ENCODE data around the gene TRIP4. TPM values are rescaled to one million over a fixed set of nuclear protein-coding genes. Genes with fewer than 3 reads are reported as not detected.

Gene TRIP4
- total RNA-seq, 1 experiment from 2014 or later = 28.5 TPM

DNA sequence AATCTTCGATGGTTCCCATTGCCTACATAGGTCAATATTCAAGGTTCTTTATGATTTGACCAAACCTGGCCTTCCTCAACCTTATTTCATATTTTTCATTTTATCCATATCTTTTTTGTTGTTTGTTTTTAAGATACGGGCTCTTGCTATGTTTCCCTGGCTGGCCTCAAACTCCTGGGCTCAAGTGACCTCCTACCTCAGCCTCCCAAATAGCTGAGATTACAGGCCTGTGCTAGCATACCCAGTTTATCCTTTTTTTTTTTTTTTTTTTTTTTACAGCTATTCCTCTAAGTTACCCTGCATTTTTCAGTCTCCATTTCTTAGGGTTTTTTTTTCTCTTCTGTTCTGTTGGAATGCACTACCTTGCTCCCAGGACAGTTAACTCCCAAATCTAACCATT is 87.2 kb downstream of the TRIP4 start:
- Mint-ChIP-seq H3K27ac (ENCODE audit: unreplicated experiment) (no peak overlapping the region), H3K36me3 (ENCODE audit: insufficient read depth, unreplicated experiment) (peaks cover 35% of the 10 kb centered on the region), H3K4me1 (ENCODE audit: low read depth, unreplicated experiment) (no peaks in the 10 kb centered on the region), H3K27me3 (ENCODE audit: unreplicated experiment) (no peaks in the 10 kb centered on the region), H3K9me3 (ENCODE audit: low read depth, unreplicated experiment) (no peaks in the 10 kb centered on the region), H3K4me3 (ENCODE audit: low read depth, unreplicated experiment) (no peak overlapping the region)
- no TSS peak for BruUV-seq (replicated peaks)
- CTCF ChIA-PET = interaction anchor here (0.6 kb wide), 1 partner anchor 255 kb away, joined by 5 read pairs; no protein-coding TSS in a partner anchor
- no peak for DNase-seq
- TF ChIP-seq, protein P1, sequence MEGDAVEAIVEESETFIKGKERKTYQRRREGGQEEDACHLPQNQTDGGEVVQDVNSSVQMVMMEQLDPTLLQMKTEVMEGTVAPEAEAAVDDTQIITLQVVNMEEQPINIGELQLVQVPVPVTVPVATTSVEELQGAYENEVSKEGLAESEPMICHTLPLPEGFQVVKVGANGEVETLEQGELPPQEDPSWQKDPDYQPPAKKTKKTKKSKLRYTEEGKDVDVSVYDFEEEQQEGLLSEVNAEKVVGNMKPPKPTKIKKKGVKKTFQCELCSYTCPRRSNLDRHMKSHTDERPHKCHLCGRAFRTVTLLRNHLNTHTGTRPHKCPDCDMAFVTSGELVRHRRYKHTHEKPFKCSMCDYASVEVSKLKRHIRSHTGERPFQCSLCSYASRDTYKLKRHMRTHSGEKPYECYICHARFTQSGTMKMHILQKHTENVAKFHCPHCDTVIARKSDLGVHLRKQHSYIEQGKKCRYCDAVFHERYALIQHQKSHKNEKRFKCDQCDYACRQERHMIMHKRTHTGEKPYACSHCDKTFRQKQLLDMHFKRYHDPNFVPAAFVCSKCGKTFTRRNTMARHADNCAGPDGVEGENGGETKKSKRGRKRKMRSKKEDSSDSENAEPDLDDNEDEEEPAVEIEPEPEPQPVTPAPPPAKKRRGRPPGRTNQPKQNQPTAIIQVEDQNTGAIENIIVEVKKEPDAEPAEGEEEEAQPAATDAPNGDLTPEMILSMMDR (IDR thresholded peaks at IDR 0.05; ENCODE audit: unreplicated experiment) = no peak
- intact Hi-C loops (cut with micrococcal nuclease; ENCODE audit: unreplicated experiment) = no loop called here

DNA sequence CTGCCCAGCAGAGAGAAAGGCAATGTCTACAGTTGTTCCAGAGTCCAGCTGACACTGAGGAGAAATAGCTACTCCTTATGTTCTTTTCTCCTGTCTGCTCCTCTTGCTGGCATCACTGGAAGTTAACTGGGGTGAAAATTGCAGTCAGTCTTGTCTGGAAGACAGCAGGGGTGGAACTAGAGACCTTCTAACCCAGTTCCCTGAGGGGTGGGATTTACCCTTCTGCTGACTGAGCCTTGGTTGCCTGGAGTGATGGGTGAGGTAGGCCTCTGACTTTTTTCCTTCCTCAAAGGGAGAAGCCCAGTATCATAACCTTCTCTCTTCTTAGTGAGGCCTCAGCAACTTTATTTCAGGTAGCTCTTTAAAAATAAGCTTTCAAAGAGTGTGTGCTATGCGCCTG is 88.9 kb downstream of the TRIP4 start:
- Mint-ChIP-seq H3K36me3 (ENCODE audit: insufficient read depth, unreplicated experiment) (peaks cover 36% of the 10 kb centered on the region), H3K27ac (ENCODE audit: unreplicated experiment) (no peak overlapping the region), H3K27me3 (ENCODE audit: unreplicated experiment) (no peaks in the 10 kb centered on the region), H3K9me3 (ENCODE audit: low read depth, unreplicated experiment) (no peaks in the 10 kb centered on the region), H3K4me1 (ENCODE audit: low read depth, unreplicated experiment) (peaks cover 8% of the 10 kb centered on the region), H3K4me3 (ENCODE audit: low read depth, unreplicated experiment) (no peak overlapping the region)
- no TSS peak for BruUV-seq (replicated peaks)
- CTCF ChIA-PET = interaction anchor here (0.7 kb wide), 2 partner anchors 60 to 134 kb away, joined by 3 to 5 read pairs; no protein-coding TSS in a partner anchor
- DNase-seq = no peak
- intact Hi-C loops (cut with micrococcal nuclease; ENCODE audit: unreplicated experiment) = no loop called here
- TF ChIP-seq, protein P1 (IDR thresholded peaks at IDR 0.05; ENCODE audit: unreplicated experiment) = no peak

DNA sequence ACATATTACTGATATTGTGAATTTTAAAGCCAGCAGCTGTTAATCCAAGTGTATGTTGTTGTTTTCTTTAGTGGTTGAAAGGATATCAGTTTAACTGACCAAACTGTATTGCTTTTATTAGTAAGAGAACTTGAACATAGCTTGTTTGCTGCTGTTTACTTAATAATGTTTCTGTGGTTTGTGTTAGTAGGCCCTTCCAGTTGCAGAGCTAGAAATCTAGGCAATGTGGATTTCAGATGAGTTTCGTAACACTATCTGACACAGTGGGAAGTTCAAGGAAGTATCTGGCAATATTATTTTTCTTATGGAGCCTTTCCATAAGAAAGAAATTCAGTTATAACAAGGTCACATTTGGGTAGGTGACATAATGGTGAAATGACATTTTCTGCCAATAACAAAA is 91.2 kb downstream of the TRIP4 start:
- DNase-seq = no peak
- TF ChIP-seq, protein P1 (IDR thresholded peaks at IDR 0.05; ENCODE audit: unreplicated experiment) = no peak
- Mint-ChIP-seq H3K27me3 (ENCODE audit: unreplicated experiment) (no peaks in the 10 kb centered on the region), H3K4me3 (ENCODE audit: low read depth, unreplicated experiment) (no peak overlapping the region), H3K9me3 (ENCODE audit: low read depth, unreplicated experiment) (no peaks in the 10 kb centered on the region), H3K4me1 (ENCODE audit: low read depth, unreplicated experiment) (peaks cover 14% of the 10 kb centered on the region), H3K36me3 (ENCODE audit: insufficient read depth, unreplicated experiment) (peaks cover 38% of the 10 kb centered on the region), H3K27ac (ENCODE audit: unreplicated experiment) (no peak overlapping the region)
- intact Hi-C loops (cut with micrococcal nuclease; ENCODE audit: unreplicated experiment) = no loop called here
- no TSS peak for BruUV-seq (replicated peaks)
- CTCF ChIA-PET = interaction anchor here (0.7 to 1.9 kb wide), 2 partner anchors 10 to 148 kb away, joined by 5 to 6 read pairs; no protein-coding TSS in a partner anchor

DNA sequence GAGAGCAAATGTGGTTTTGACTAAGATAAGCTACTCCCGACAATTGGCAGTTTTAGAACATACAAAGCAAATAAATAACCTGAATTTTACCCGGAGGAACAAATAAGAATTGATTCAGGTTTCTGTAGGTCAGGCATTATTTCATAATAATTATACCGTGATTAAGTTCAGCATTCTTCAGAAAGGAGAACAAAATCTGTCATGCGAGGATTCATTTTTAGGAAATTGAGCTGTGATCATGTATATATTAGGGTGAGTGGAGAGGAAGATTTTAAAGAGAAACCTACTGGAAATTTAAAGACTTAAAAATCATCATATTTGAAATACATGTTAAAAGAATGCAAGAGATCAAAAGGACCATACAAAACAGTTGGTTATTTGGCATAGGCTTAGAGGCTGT is 93.3 kb downstream of the TRIP4 start:
- intact Hi-C loops (cut with micrococcal nuclease; ENCODE audit: unreplicated experiment) = no loop called here
- CTCF ChIA-PET = no interaction called here
- DNase-seq = no peak
- Mint-ChIP-seq H3K36me3 (ENCODE audit: insufficient read depth, unreplicated experiment) (peaks cover 35% of the 10 kb centered on the region), H3K27ac (ENCODE audit: unreplicated experiment) (no peak overlapping the region), H3K27me3 (ENCODE audit: unreplicated experiment) (no peaks in the 10 kb centered on the region), H3K4me3 (ENCODE audit: low read depth, unreplicated experiment) (no peak overlapping the region), H3K4me1 (ENCODE audit: low read depth, unreplicated experiment) (peaks cover 19% of the 10 kb centered on the region), H3K9me3 (ENCODE audit: low read depth, unreplicated experiment) (no peaks in the 10 kb centered on the region)
- no TSS peak for BruUV-seq (replicated peaks)
- TF ChIP-seq, protein P1 (IDR thresholded peaks at IDR 0.05; ENCODE audit: unreplicated experiment) = no peak
